ENCODE measurements around the gene SLC7A4.
A peak's percentile ranks its signal among the peaks of the same experiment; 100 is the strongest.
"Not testable (repeated sequence)": the region's sequence is repeated elsewhere in the genome, so short reads cannot be mapped to it uniquely, and the experiment has no call there.

The SLC7A4 gene

GRCh38 chr22:21020802-21021429, 11.4 kb downstream of the SLC7A4 start:
- peak; percentile 39 for DNase-seq (ENCODE audit: low spot score)

GRCh38 chr22:21018314-21018713, 14.0 kb downstream of the SLC7A4 start:
- DNase-seq (ENCODE audit: low spot score), result no peak

- DNase-seq (ENCODE audit: low spot score), result no peak
Observed at GRCh38 chr22:21016644-21017420, 15.5 kb downstream of the SLC7A4 start.

- DNase-seq (ENCODE audit: low spot score), result no peak
Observed at GRCh38 chr22:21015466-21016006, 16.8 kb downstream of the SLC7A4 start.

DNA sequence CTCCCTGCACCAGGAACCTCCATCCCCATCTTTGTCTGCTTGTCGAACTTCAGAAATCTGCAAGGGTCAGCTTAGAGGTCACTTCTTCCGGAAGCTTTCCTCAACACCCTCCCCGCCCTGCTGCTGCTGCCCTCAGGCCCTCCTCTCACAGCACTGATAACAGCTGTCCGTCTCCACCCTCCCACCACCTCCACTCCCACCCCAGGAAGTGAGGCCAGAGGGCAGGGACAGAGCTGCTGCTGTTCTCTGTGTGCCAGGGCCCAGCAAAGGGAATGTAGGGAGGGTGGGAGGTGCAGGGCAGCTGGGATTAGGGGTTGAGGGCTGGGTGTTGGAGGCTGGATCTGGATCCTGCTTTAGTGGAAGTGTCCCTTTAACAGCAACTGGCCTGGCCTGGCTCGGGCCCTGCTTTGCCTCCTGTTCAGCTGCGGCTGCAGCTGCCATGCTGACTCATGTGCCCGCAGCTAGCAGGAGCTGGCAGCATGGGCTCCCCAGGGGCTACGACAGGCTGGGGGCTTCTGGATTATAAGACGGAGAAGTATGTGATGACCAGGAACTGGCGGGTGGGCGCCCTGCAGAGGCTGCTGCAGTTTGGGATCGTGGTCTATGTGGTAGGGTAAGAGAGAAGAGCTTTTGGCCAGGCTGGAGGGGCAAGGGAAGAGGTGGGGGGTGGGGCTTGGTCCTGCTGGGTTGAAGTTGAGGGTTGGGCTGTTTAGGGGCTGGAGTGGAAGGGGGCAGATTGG, 17.5 kb downstream of the SLC7A4 start, which contains the start of gene P2RX6:
Gene P2RX6 (plus strand): TSS at position 440 of the 740 bp plus-strand sequence. CDS start 10 bp downstream, at position 450.
- DNase-seq (ENCODE audit: low spot score), result peak; percentile 92

DNA sequence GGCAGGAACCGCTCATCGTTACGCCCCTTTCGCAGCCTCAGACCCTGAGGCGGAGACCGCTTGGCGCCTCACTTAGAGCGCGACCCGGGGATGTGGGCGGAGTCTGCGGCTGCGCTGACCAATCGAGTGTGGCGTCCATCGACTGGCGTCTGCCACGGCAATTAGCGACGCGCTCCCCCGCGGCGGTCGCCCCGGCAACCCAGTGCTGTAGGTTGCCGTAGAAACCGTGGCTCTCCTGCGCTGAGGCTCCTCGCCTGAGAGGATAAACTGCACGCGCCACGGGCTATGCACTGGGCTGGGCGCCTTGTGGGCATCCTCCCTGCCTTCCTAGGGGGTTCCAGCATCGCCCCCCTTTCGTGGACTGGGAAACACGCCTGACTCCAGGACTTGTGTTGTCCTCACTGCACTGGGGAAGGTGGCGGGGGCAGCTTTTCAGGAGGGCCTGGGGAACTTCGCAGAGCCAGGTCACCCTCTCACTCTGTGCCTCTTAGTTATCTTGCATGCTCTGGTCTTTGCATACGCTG, 18.1 kb downstream of the SLC7A4 start:
- DNase-seq (ENCODE audit: low spot score), result peak; percentile 99

DNA sequence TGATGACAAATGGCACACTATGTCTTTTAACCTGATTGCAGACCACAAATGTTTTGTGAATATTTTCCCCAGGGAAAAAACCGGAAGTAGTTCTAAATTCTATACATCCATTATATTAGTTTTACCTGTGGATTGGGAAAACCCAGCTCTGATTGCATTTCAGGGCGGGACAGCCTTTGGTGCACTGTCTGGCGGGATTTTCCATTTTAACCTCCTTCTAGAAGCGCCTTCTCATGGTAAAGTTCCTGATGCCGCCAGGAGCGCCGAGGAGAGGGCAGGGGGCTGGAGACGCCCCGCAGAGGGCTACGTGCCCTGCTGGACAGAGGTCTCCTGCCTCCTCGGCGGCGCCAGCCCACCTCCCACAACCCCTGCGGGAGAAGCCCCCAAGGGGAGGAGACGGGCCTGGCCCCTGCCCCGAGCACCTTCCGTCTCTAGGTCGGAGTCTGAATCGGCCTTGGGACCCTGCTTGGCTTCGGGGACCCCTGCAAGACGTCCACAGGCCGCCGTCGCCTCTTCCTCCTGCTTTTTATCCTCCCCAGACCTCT, 18.6 kb downstream of the SLC7A4 start:
- DNase-seq (ENCODE audit: low spot score), result no peak

- DNase-seq (ENCODE audit: low spot score), result no peak
Observed at GRCh38 chr22:21012446-21013407, 19.6 kb downstream of the SLC7A4 start.

DNA sequence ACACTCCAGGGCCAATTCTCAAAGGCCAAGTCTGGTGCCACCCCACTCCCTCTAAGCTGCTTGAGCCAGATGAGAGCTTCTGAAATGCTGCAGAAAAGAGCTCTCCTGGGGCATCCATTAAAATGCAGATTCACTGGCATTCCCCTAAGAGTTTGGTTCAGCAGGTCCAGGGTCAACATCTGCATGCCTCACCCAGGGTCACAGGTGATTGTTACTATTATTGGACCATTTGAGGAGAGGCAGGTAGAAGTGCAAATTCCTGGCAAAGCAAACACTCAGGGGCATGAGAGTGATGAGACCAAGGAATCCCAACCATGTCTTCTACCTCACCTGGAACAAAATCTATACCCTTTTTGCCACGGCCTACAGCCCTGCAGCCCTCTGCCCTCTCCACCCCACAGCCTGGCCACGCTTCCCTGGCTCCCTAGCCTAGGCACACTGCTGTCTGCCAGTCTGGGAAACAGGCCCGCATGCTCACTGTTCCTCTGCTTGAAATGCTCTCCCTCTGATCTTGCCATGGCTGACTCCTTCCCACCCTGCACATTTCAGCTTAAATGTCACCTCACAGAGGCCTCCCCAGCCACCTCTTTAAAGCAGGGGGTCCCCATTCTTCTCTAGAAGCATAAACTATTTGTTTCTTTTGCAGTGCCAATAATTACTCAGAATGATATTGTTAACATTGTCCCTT, 21.8 kb downstream of the SLC7A4 start:
- DNase-seq (ENCODE audit: low spot score), result no peak

DNA sequence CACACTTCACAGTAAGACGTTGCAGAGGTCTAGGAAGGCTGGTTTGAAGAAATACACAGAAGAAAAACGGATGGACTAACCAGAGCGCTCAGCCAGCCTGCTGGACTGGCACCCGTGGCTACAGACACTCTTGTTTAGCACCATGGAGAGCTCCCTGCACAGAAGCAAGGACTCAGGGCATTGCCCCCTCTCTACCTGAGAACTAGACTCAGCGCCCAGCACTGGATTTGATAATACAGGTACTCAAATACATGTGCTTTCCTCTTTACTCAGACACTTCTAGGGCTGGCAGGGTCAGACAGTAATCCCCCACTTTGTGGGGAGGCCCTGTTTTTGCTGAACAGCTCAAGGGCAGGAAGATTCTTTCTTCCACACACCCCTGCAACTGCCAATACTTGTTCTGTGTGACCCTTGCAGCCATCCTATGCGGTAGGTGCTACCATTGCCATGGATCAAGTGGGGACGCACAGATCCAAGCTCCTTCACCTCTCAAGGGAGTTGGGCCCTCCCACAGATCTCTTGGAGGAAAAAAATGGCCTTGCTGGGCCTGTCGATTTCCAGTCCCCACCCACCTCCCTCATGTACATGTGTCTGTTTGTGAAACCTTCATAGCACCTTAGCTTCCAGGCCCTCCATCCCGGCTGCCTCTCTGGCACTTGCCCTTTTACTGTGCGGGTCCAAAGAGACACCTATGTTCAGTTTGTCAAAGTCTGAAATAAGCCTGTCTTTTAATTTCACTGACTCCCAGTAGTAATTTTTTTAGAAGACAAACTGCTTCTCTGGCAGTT, 22.5 kb downstream of the SLC7A4 start:
- peak; percentile 44 for DNase-seq (ENCODE audit: low spot score)

GRCh38 chr22:21009208-21009607, 23.2 kb downstream of the SLC7A4 start:
- DNase-seq (ENCODE audit: low spot score), result not testable (repeated sequence)

DNA sequence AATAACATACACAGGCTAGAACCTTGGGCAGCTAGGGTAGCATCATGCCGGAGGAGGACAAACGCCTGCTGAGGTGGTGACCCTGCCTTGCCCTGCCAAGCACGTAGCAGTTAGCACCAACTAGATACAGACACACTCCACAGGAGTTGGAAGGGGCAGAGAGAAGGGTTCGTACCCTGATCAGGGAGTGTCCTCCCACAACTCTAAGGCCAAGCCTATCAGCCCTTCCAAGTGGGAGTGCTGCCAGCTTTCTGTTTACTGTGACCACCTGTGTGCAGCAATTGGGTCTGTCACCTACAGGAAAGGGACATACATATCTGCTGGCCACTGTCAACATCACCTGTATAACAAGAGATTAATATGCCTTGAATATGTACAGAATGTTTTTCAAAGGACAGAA, 28.6 kb downstream of the SLC7A4 start:
- DNase-seq (ENCODE audit: low spot score), result no peak

DNA sequence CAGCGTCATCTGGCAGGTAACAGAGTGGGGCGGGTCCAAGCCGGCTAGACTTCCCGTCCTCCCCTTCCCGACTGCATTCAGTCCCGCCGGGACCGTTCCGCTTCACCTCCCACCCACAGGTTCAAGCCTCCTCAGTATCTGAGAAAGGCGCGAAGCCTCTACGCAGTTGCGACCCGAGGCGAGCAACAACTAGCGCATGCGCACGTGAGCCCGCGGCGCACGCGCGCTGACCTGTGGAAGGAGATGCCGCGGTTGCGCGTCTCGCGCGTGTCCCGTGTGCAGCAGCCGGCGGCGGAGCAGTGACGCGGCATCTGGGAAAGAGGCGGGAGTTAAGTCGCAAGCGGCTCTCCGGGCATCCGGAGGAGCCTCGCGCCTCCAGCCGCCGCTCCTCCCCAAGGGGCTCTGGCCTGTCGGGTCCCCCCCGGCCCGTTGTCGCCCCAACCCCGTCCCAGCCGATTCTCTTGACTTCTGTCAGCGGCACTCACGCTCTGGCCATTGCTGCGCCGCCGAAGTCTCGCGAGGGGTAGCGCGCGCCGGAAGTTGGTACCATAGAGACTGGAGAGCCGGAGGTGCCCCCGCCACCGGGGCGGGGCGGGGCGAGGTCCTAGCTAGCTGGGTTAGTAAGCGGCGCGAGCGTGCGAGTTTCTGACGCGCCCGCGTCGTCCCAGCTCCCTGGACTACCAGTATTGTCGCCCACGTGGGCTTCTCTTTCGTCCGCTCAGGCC, 30.6 kb downstream of the SLC7A4 start, which contains the start of gene THAP7:
Gene THAP7 (minus strand): TSS at position 518 of the 725 bp plus-strand sequence. CDS start 207 bp downstream, at position 311.
- peak; percentile 96 for DNase-seq (ENCODE audit: low spot score)

DNA sequence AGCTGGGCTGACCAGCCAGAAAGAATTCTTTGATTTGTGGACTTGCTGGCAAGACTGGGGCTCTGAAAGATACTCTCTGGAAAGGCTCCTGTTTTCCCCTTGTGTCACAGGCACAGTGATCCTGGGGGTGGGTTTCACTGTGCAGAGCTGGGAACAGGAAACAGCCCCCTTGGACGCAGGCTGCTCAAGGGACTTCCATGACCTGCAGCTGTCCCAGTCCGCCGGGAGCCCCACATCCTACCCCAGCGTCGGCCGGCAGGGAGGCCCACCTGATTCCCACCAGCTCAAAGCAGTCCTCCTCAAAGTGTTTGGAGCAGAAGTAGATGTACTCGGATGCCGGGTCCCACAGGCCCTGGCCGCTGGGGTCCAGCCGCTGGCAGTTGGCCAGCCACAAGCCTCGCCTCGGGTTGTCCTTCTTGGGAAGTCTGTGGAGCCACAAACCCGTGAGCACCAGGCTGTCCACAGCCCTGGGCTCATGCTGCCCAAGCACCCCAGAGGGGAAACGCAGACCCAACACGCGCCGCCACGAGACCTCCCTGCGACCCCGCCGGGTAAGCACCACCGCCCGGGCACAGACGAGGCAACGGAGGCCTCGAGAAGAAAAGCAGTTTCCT, 31.3 kb downstream of the SLC7A4 start:
- DNase-seq (ENCODE audit: low spot score), result no peak

DNA sequence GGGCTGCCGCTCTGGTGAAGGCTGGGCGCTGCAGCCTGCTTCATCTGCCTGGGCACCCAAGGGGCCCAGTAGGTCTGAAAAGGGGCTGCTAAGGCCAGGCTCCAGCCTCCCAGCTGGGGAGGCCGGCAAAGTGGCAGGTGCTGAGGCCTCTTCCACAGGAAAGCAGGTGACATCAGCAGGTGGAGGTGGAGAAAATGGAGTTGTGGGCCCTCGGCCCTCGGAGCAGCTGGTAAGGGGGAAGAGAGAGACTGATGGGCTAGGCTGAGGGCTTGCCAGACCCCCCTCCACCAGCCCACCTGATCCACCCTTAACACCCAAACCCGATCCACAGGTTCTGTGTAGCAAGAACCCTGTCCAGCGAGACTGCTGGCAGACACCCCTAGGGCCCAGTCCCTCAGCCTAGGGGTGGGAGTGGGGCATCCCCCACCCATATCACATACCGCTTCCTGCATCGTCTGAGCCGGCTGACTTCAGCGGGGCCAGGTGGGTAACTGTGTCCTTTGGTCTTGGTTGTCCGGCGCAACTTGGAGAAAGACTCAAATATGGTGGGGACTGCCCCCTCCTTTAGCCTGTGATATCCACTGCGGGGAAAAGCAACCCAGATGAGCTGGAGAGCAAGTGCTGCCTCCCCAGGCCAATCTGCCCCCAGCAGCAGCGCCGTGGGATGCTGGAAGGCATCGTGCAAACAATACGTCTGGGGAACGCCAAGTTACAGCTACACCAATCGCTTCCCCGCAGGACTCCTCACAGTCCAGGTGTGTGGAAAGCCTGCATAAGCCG, 32.0 kb downstream of the SLC7A4 start:
- no peak for DNase-seq (ENCODE audit: low spot score)

DNA sequence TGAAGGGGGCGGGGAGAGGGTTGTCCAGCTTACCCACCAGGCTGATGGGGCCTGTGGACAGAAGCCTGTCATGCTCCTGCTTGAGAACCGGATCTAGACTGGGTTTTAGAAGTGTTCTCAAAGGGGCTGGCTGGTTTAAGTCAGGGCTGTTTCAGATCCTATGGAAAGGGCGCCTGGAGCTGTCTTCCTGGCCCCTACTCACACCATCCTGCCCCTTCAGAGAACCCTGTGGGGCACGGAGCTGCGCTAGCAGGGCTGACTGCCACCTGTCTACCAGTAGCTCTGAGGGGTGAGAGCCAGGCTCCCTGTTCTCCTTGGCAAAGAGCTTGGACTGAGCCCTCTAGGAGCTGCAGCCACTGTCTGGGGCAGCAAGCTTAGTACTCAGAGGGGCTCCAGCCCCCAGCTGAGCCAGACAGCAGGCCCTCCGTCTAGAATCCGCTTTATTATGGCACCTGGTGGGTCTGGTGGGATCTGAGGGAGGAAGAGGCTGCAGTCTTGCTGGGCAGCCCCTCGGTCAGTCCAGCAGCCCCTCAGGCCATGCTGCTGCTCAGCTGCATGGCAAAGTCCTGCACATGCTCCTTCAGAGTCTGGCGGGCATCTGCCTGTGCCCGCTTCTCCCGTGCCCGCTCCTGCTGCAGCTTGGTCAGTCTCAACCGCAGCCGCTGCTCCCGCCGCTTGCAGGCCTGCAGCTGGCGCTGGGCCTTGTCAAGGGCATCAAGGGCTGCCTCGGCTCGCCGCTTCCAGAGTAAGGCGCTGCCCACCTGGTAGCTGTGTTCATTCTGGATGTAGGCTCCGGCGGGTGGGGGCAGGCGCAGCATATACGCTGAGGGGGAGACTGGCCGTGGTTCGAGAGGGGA, 32.8 kb downstream of the SLC7A4 start:
- DNase-seq (ENCODE audit: low spot score), result no peak
